ENCODE results near the gene KAZN. TPM values are rescaled to one million over a fixed set of nuclear protein-coding genes. Genes with fewer than 3 reads are reported as not detected.

KAZN gene
- total and polyA plus RNA-seq, 2 donors (not counting 1 experiment from before 2014, with no cell fraction given) = 3.4 to 5.0 TPM

- Histone ChIP-seq H3K36me3 (ENCODE audit: control insufficient read depth, insufficient read depth, low read length) (no peaks in the 10 kb centered on the region), H3K9me3 (ENCODE audit: control insufficient read depth, insufficient read depth, low read depth, low read length) (no peaks in the 10 kb centered on the region), H3K9ac (ENCODE audit: insufficient read depth, low read length) (no peak overlapping the region), H2AFZ (ENCODE audit: low read length) (no peak overlapping the region), H4K20me1 (ENCODE audit: control insufficient read depth, extremely low read depth, insufficient read depth, low read length) (no peaks in the 10 kb centered on the region), H3K4me1 (ENCODE audit: control insufficient read depth, extremely low read depth, insufficient read depth, low read length) (peaks cover 20% of the 10 kb centered on the region), H3K27me3 (ENCODE audit: control insufficient read depth, insufficient read depth, low read length) (no peaks in the 10 kb centered on the region), H3K4me3 (replicated peaks in 1 of 4; ENCODE audit: control extremely low read depth in 1 of 4, insufficient read depth in 1 of 4, low read depth in 3 of 4, low read length in 4 of 4) (no peak overlapping the region), H3K27ac (ENCODE audit: insufficient read depth, low read length) (no peak overlapping the region), H3K4me2 (ENCODE audit: extremely low read depth, insufficient read depth, low read length) (no peak overlapping the region), H3K79me2 (ENCODE audit: control insufficient read depth, insufficient read depth, low read length) (peaks cover 29% of the 10 kb centered on the region)
- TF ChIP-seq CTCF (conservative IDR thresholded peaks at IDR 0.05 in 1 of 2, IDR thresholded peaks at IDR 0.05 in 1 of 2; ENCODE audit: low read depth in 1 of 2, low read length in 2 of 2) (no peak), EZH2 (IDR thresholded peaks at IDR 0.05; ENCODE audit: low read length, missing control alignments) (no peak)
- no peak for DNase-seq (ENCODE audit: low read depth in 2 of 2)
Observed at GRCh38 chr1:14949836-14950713, 351.6 kb downstream of the KAZN start.

DNA sequence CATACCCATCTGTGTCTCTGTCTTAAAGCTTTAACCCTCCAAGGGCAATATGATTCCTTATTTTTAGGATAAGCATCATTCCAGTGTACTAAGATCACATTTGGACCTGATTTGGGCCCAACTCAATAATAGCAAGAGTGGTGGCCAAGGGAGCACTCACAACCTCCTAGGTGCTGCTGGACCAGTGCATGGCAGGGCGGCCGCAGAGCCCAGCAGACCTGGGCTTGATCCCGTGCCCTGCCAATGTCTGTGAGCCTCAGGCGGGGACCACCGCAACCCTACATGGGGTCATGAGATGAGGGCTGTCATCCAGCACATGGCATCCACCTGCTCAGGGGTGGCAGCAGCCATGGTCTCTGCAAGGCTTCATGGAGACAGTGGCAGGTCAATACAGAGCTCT, 353.3 kb downstream of the KAZN start:
- no peak overlapping the region for H3K9ac ChIP-seq (ENCODE audit: insufficient read depth, low read length)
- no peak overlapping the region for H2AFZ ChIP-seq (ENCODE audit: low read length)
- DNase-seq (ENCODE audit: low read depth in 2 of 2) = no peak
- H3K36me3 ChIP-seq (ENCODE audit: control insufficient read depth, insufficient read depth, low read length) = peaks cover 1% of the 10 kb centered on the region
- no peak overlapping the region for H3K4me3 ChIP-seq (replicated peaks in 1 of 4; ENCODE audit: control extremely low read depth in 1 of 4, insufficient read depth in 1 of 4, low read depth in 3 of 4, low read length in 4 of 4)
- no peaks in the 10 kb centered on the region for H4K20me1 ChIP-seq (ENCODE audit: control insufficient read depth, extremely low read depth, insufficient read depth, low read length)
- H3K4me2 ChIP-seq (ENCODE audit: extremely low read depth, insufficient read depth, low read length) = no peak overlapping the region
- H3K27me3 ChIP-seq (ENCODE audit: control insufficient read depth, insufficient read depth, low read length) = no peaks in the 10 kb centered on the region
- no peak overlapping the region for H3K27ac ChIP-seq (ENCODE audit: insufficient read depth, low read length)
- peaks cover 12% of the 10 kb centered on the region for H3K4me1 ChIP-seq (ENCODE audit: control insufficient read depth, extremely low read depth, insufficient read depth, low read length)
- TF ChIP-seq CTCF (conservative IDR thresholded peaks at IDR 0.05 in 1 of 2, IDR thresholded peaks at IDR 0.05 in 1 of 2; ENCODE audit: low read depth in 1 of 2, low read length in 2 of 2) (no peak), EZH2 (IDR thresholded peaks at IDR 0.05; ENCODE audit: low read length, missing control alignments) (no peak)
- peaks cover 27% of the 10 kb centered on the region for H3K79me2 ChIP-seq (ENCODE audit: control insufficient read depth, insufficient read depth, low read length)
- no peaks in the 10 kb centered on the region for H3K9me3 ChIP-seq (ENCODE audit: control insufficient read depth, insufficient read depth, low read depth, low read length)

DNA sequence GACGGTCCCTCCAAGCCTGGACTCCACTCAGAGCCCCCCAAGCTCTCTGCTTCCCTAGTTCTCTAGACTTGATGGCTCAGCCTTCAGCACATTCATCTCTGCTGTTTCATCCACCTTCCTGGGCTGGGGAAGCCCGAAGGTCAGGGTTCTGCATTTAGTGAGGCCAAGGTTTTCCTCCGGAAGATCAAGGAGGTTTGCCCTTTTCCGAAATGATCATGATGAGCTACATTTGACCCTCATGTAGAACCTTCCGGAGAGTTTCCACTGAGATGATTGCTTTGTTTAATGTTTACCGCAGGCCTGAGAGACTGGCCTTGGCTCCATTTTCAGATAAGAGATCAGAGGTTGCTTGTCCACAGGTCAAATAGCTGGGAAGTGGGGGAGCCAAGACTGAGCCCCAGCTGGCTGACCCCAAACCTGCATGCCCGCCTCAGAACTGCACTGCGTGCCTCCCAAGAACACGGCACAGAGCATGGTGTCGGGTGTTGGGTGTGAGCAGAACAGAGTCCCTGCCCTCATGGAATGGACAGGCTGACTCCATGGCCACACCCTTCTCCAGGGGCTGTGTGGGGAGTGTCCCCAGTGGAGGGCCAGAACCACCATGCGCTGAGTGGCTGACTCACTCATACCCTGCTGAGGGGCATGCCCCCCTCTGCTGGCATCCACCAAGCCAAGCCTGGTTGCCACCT, 354.3 kb downstream of the KAZN start:
- Histone ChIP-seq H3K9ac (ENCODE audit: insufficient read depth, low read length) (no peak overlapping the region), H3K4me2 (ENCODE audit: extremely low read depth, insufficient read depth, low read length) (no peak overlapping the region), H3K4me1 (ENCODE audit: control insufficient read depth, extremely low read depth, insufficient read depth, low read length) (peaks cover 8% of the 10 kb centered on the region), H4K20me1 (ENCODE audit: control insufficient read depth, extremely low read depth, insufficient read depth, low read length) (no peaks in the 10 kb centered on the region), H3K27ac (ENCODE audit: insufficient read depth, low read length) (no peak overlapping the region), H3K4me3 (replicated peaks in 1 of 4; ENCODE audit: control extremely low read depth in 1 of 4, insufficient read depth in 1 of 4, low read depth in 3 of 4, low read length in 4 of 4) (no peak overlapping the region), H3K9me3 (ENCODE audit: control insufficient read depth, insufficient read depth, low read depth, low read length) (no peaks in the 10 kb centered on the region), H3K79me2 (ENCODE audit: control insufficient read depth, insufficient read depth, low read length) (peaks cover 18% of the 10 kb centered on the region), H3K27me3 (ENCODE audit: control insufficient read depth, insufficient read depth, low read length) (no peaks in the 10 kb centered on the region), H3K36me3 (ENCODE audit: control insufficient read depth, insufficient read depth, low read length) (peaks cover 1% of the 10 kb centered on the region), H2AFZ (ENCODE audit: low read length) (no peak overlapping the region)
- TF ChIP-seq EZH2 (IDR thresholded peaks at IDR 0.05; ENCODE audit: low read length, missing control alignments) (no peak), CTCF (conservative IDR thresholded peaks at IDR 0.05 in 1 of 2, IDR thresholded peaks at IDR 0.05 in 1 of 2; ENCODE audit: low read depth in 1 of 2, low read length in 2 of 2) (no peak)
- DNase-seq (ENCODE audit: low read depth in 2 of 2) = no peak

Measured in fibroblast of lung (primary cell).